Hepatocyte (in vitro differentiated cells): ENCODE measurements around the gene RAET1G. TPM values are rescaled to one million over a fixed set of nuclear protein-coding genes. Genes with fewer than 3 reads are reported as not detected.

Experiments
- DNase-seq: peaks from one replicate; pipeline ENCODE4 v3.0.0-alpha.2; 2016; ENCODE audit warnings: low spot score
- H2AFZ ChIP-seq: fragments of 200-600 bp; sonication (generic); 2 replicates; pipeline ENCODE4 v1.6.0; 2016; ENCODE audit warnings: antibody characterized with exemption, mild to moderate bottlenecking
- H3K27ac ChIP-seq: fragments of 200-600 bp; sonication (generic); 2 replicates; pipeline ENCODE4 v1.5.1; 2016; ENCODE audit warnings: mild to moderate bottlenecking
- H3K27me3 ChIP-seq: fragments of 200-600 bp; sonication (generic); 2 replicates; pipeline ENCODE4 v1.6.1; 2016
- H3K36me3 ChIP-seq: fragments of 200-600 bp; sonication (generic); replicated peaks from 2 replicates; pipeline ENCODE4 v1.5.1; 2016; ENCODE audit warnings: low read depth; ENCODE audit not compliant: insufficient read depth
- H3K4me1 ChIP-seq: fragments of 200-600 bp; sonication (generic); 2 replicates; pipeline ENCODE4 v1.5.1; 2016; ENCODE audit warnings: mild to moderate bottlenecking, moderate library complexity; ENCODE audit not compliant: insufficient read depth
- H3K4me2 ChIP-seq: fragments of 200-600 bp; sonication (generic); 2 replicates; pipeline ENCODE4 v1.6.0; 2016
- H3K4me3 ChIP-seq: fragments of 200-600 bp; sonication (generic); 2 replicates; pipeline ENCODE4 v1.5.1; 2016; ENCODE audit warnings: mild to moderate bottlenecking
- H3K79me2 ChIP-seq: fragments of 200-600 bp; sonication (generic); 2 replicates; pipeline ENCODE4 v1.6.0; 2017; ENCODE audit warnings: mild to moderate bottlenecking
- H3K9me2 ChIP-seq: fragments of 200-600 bp; sonication (generic); replicated peaks from 2 replicates; pipeline ENCODE4 v1.6.0; 2017; ENCODE audit warnings: mild to moderate bottlenecking; ENCODE audit not compliant: insufficient read depth
- H3K9me3 ChIP-seq: fragments of 200-600 bp; sonication (generic); 2 replicates; pipeline ENCODE4 v1.5.1; 2016; ENCODE audit warnings: low read depth, mild to moderate bottlenecking
- H4K20me1 ChIP-seq: fragments of 200-600 bp; sonication (generic); 2 replicates; pipeline ENCODE4 v1.6.0; 2016; ENCODE audit warnings: mild to moderate bottlenecking; ENCODE audit not compliant: insufficient read depth, poor library complexity, severe bottlenecking
- EZH2 ChIP-seq: fragments of 200-600 bp; sonication (generic); IDR thresholded peaks from 2 replicates; pipeline ENCODE4 v1.6.1; 2016; ENCODE audit warnings: antibody characterized with exemption, mild to moderate bottlenecking, borderline replicate concordance
- EZH2phosphoT487 ChIP-seq: fragments of 200-600 bp; sonication (generic); IDR thresholded peaks from one replicate; pipeline ENCODE4 v1.6.1; 2018; ENCODE audit warnings: antibody characterized with exemption, mild to moderate bottlenecking, low read depth, moderate library complexity; ENCODE audit not compliant: unreplicated experiment, severe bottlenecking
- WGBS: methylation state at CpG from one replicate; pipeline ENCODE4 v1.1.6; 2016; ENCODE audit warnings: low lambda C conversion rate; ENCODE audit errors: missing lambda C conversion rate; 5-methylcytosine and 5-hydroxymethylcytosine counted together
- polyA plus RNA-seq: library from polyadenylated mRNA; unstranded; fragments of >200 nt; fragmentation: Nextera tagmentation; extraction: Ambion mirVana; gene quantifications from 2 replicates; pipeline ENCODE4 v1.2.1, GENCODE V29; 2016
- total RNA-seq: library from RNA; depleted of rRNA; stranded (reverse); fragments of >200 nt; gene quantifications from 2 replicates; pipeline ENCODE4 v1.2.3, GENCODE V29; 2014
- TF ChIP-seq, protein P1 (sequence below): fragments of 200-600 bp; sonication (generic); IDR thresholded peaks from 2 replicates; pipeline ENCODE4 v1.5.1; 2016; ENCODE audit warnings: antibody characterized with exemption, mild to moderate bottlenecking; ENCODE audit not compliant: poor library complexity

The RAET1G gene
- total and polyA plus RNA-seq, 2 experiments from 2014 or later, result 0.31 to 1.5 TPM

DNA sequence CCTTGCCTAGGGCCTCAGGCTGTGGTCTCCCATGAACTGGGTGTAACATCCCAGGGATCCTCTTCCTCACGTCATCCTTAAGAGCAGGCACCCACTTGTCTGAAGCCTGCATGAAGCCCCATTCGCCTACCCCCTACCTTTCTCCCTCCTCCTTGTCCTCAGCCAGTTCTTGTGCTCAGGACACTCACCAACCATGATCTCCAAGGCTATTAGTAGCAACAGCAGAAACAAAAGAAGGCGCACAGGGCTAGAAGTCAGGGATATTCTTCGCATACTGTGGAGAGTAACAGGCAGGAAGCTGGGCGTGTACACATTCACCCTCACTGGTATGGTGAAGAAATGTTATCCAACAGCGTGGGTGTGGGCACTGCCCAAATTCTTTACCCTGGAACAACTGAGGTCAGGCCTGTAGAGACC, 32.3 kb downstream of the RAET1G start:
- no peak overlapping the region for H2AFZ ChIP-seq
- H3K9me2 ChIP-seq, result no peaks in the 10 kb centered on the region
- H3K36me3 ChIP-seq, result no peaks in the 10 kb centered on the region
- no peaks in the 10 kb centered on the region for H3K9me3 ChIP-seq
- TF ChIP-seq EZH2phosphoT487 (no peak), EZH2 (no peak)
- TF ChIP-seq, protein P1, sequence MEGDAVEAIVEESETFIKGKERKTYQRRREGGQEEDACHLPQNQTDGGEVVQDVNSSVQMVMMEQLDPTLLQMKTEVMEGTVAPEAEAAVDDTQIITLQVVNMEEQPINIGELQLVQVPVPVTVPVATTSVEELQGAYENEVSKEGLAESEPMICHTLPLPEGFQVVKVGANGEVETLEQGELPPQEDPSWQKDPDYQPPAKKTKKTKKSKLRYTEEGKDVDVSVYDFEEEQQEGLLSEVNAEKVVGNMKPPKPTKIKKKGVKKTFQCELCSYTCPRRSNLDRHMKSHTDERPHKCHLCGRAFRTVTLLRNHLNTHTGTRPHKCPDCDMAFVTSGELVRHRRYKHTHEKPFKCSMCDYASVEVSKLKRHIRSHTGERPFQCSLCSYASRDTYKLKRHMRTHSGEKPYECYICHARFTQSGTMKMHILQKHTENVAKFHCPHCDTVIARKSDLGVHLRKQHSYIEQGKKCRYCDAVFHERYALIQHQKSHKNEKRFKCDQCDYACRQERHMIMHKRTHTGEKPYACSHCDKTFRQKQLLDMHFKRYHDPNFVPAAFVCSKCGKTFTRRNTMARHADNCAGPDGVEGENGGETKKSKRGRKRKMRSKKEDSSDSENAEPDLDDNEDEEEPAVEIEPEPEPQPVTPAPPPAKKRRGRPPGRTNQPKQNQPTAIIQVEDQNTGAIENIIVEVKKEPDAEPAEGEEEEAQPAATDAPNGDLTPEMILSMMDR, result no peak
- WGBS, result 90% methylated on average over 6 of the region's 6 CpGs
- H3K27ac ChIP-seq, result no peak overlapping the region
- H3K27me3 ChIP-seq, result no peaks in the 10 kb centered on the region
- H3K4me3 ChIP-seq, result no peak overlapping the region
- H3K79me2 ChIP-seq, result no peaks in the 10 kb centered on the region
- H3K4me2 ChIP-seq, result no peak overlapping the region
- H3K4me1 ChIP-seq, result peaks cover 3% of the 10 kb centered on the region
- H4K20me1 ChIP-seq, result no peaks in the 10 kb centered on the region
- no peak for DNase-seq

DNA sequence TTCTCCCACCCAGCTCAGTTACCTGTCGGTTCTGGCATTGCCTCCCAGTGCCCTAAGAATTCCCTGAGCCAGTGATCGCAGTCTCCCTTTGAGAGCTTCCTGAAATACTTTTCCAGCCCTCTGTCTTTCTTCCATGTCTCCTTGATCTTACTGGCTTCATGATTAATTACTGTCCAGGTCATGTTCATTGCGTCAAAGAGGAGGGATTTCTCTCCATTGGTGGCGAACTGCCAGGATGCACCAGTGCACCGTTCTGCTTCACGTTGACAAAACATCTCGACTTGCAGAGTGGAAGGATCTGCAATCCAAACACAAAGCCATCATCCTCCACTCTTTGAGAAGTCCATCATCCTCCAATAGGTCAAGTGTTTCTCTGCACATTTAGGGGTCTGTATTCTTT, 33.6 kb downstream of the RAET1G start:
- WGBS, result 79% methylated on average over 7 of the region's 7 CpGs

DNA sequence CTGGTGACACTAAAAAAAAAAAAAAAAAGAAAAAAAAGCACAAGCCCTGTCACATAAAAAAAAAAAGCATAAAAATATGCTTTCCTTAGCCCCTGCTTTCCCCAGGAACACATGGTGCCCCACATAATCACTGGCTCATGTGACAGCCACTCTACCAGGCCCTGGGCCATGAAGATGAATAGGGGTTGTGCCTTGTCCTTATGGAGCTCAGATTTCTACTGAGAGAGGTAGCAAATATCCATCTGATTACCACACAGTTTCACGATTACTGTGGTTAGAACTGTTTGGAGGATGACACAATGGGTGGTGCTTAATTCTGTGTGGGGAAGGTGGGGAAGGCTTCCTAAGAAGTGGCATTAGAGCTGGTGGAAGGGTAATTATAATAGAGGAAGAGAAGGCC, 34.3 kb downstream of the RAET1G start:
- Histone ChIP-seq H3K4me3 (no peak overlapping the region), H3K9me2 (no peaks in the 10 kb centered on the region), H3K27ac (no peak overlapping the region), H4K20me1 (no peaks in the 10 kb centered on the region), H3K4me1 (no peaks in the 10 kb centered on the region), H3K79me2 (no peaks in the 10 kb centered on the region), H3K9me3 (no peaks in the 10 kb centered on the region), H3K27me3 (no peaks in the 10 kb centered on the region), H3K4me2 (no peak overlapping the region), H2AFZ (no peak overlapping the region), H3K36me3 (no peaks in the 10 kb centered on the region)
- DNase-seq, result no peak
- 70% methylated on average over 1 of the region's 1 CpG for WGBS
- TF ChIP-seq, protein P1, result no peak
- TF ChIP-seq EZH2 (no peak), EZH2phosphoT487 (no peak)

More for the DNA sequence above, 33.6 kb downstream of the RAET1G start:
- Histone ChIP-seq H2AFZ (no peak overlapping the region), H3K9me2 (no peaks in the 10 kb centered on the region), H3K4me2 (no peak overlapping the region), H3K79me2 (no peaks in the 10 kb centered on the region), H3K4me1 (no peaks in the 10 kb centered on the region), H3K27ac (no peak overlapping the region), H3K36me3 (no peaks in the 10 kb centered on the region), H3K4me3 (no peak overlapping the region), H3K27me3 (no peaks in the 10 kb centered on the region), H3K9me3 (no peaks in the 10 kb centered on the region), H4K20me1 (no peaks in the 10 kb centered on the region)
- TF ChIP-seq EZH2, result no peak
- no peak for TF ChIP-seq EZH2phosphoT487
- TF ChIP-seq, protein P1, result no peak
- no peak for DNase-seq

DNA sequence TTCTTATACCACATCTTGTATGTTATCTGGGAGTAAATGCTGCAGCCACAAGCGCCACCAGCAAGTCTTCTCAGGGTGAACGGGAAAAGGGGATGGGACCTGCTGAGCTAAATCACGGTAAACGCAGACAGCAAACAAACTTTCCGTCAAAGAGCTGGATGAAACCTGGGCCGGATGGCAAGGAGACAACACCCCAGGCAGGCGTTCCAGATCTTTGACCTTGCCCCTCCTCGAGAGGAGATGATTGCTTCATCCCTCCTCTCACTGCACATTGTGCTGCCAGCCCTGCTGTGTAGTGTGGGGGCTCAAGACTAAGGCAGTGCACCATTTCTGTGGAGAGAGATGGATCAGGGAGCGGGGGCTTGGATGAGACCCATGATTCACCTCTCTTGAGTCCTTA, 34.8 kb downstream of the RAET1G start:
- WGBS, result 62% methylated on average over 9 of the region's 9 CpGs

More for the DNA sequence above, 34.8 kb downstream of the RAET1G start:
- Histone ChIP-seq H3K9me2 (no peaks in the 10 kb centered on the region), H4K20me1 (no peaks in the 10 kb centered on the region), H3K36me3 (no peaks in the 10 kb centered on the region), H3K27me3 (no peaks in the 10 kb centered on the region), H3K4me2 (no peak overlapping the region), H2AFZ (no peak overlapping the region), H3K27ac (peak overlapping the region; percentile 36), H3K4me1 (no peaks in the 10 kb centered on the region), H3K9me3 (no peaks in the 10 kb centered on the region), H3K4me3 (no peak overlapping the region), H3K79me2 (no peaks in the 10 kb centered on the region)
- peak; percentile 36 for DNase-seq
- no peak for TF ChIP-seq EZH2
- no peak for TF ChIP-seq EZH2phosphoT487
- TF ChIP-seq, protein P1, result no peak
